CD4-positive, CD25-positive, alpha-beta regulatory T cell (primary cell): Measurements from ENCODE around the gene NUP214. TPM values are rescaled to one million over a fixed set of nuclear protein-coding genes. Genes with fewer than 3 reads are reported as not detected.
A peak's percentile ranks its signal among the peaks of the same experiment; 100 is the strongest.

ENCODE experiments used
- ATAC-seq, 2 donors: fragments of 150-1000 bp; cut with Tn5 transposase; one replicate each; pipeline ENCODE4 v1.10.0; 2021; ENCODE audit warnings: low read depth in 2 of 2, moderate number of reproducible peaks in 2 of 2, moderate library complexity in 1 of 2
- DNase-seq, 3 donors: peaks; one replicate each; pipeline versions ENCODE4 v3.0.0 to v3.0.0-alpha.2; 2012 to 2022; ENCODE audit warnings: mixed read lengths in 1 of 3
- H3K27ac ChIP-seq: one replicate; pipeline ENCODE4 v1.7.0; 2013; ENCODE audit warnings: mild to moderate bottlenecking, low read length; ENCODE audit not compliant: insufficient read depth, poor library complexity, severe bottlenecking
- H3K27me3 ChIP-seq: one replicate; pipeline ENCODE4 v1.7.0; 2013; ENCODE audit warnings: low read length; ENCODE audit not compliant: control insufficient read depth, insufficient read depth
- H3K36me3 ChIP-seq: one replicate; pipeline ENCODE4 v1.7.0; 2013; ENCODE audit warnings: mild to moderate bottlenecking, low read length, moderate library complexity; ENCODE audit not compliant: control insufficient read depth, insufficient read depth
- H3K4me1 ChIP-seq: 2 replicates; pipeline ENCODE4 v1.7.0; 2013; ENCODE audit warnings: mild to moderate bottlenecking, low read length; ENCODE audit not compliant: insufficient read depth, control insufficient read depth, poor library complexity, severe bottlenecking
- H3K4me3 ChIP-seq: one replicate; pipeline ENCODE4 v1.7.0; 2013; ENCODE audit warnings: low read depth, mild to moderate bottlenecking, low read length, moderate library complexity
- H3K9me3 ChIP-seq, 2 experiments: 1 replicate in 1 of 2; 2 replicates in 1 of 2; pipeline ENCODE4 v1.7.0; 2013; ENCODE audit warnings: low read length in 2 of 2, mild to moderate bottlenecking in 1 of 2, moderate library complexity in 1 of 2; ENCODE audit not compliant: control insufficient read depth in 2 of 2
- H3K27ac Mint-ChIP-seq, 3 donors: one replicate each; pipeline ENCODE4 v1.8.0; 2020 to 2022; ENCODE audit warnings: mild to moderate bottlenecking in 3 of 3, mixed read lengths in 3 of 3, moderate library complexity in 2 of 3
- H3K27me3 Mint-ChIP-seq: one replicate; pipeline ENCODE4 v1.8.0; 2022; ENCODE audit warnings: mild to moderate bottlenecking, mixed read lengths
- H3K36me3 Mint-ChIP-seq: one replicate; pipeline ENCODE4 v1.8.0; 2020; ENCODE audit warnings: mixed read lengths
- H3K4me1 Mint-ChIP-seq, 4 donors: one replicate each; pipeline ENCODE4 v1.8.0; 2020 to 2022; ENCODE audit warnings: mixed read lengths in 4 of 4, mild to moderate bottlenecking in 1 of 4
- H3K4me3 Mint-ChIP-seq, 4 donors: one replicate each; pipeline ENCODE4 v1.8.0; 2020 to 2022; ENCODE audit warnings: mild to moderate bottlenecking in 4 of 4, mixed read lengths in 4 of 4, moderate library complexity in 3 of 4
- H3K9me3 Mint-ChIP-seq, 7 donors: one replicate each; pipeline ENCODE4 v1.8.0; 2020 to 2022; ENCODE audit warnings: mixed read lengths in 7 of 7, mild to moderate bottlenecking in 3 of 7, moderate library complexity in 2 of 7
- polyA plus RNA-seq, 4 donors: library from polyadenylated mRNA; unstranded; fragments of 300-500 nt; fragmentation: Illumina TruSeq; gene quantifications; one replicate each; pipeline ENCODE4 v1.2.3, GENCODE V29; 2021
- total RNA-seq: library from RNA; stranded (reverse); gene quantifications from one replicate; pipeline ENCODE4 v1.2.3, GENCODE V29; 2022

The NUP214 gene
- total and polyA plus RNA-seq, 5 donors from 2014 or later: 9.8 to 124 (median 14.8) TPM

DNA sequence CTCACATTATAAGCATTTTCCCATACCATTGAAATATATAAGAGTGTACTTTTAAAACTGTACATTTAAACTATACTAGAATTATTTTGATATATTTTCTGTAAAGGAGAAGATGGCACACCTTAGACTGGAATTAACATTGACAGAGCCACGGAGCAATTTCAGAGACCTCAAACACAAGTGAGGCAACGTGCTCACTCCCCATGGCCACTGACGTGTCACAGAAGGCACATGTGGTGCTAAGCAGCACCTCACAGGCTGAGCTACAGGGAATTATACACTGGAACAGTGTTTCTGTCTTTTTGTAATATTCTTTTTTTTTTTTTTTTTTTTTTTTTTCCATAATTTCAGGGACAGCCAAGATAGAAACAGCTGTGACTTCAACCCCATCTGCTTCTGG lies 66.5 kb downstream of the NUP214 start:
- no peak for DNase-seq

GRCh38 chr9:131193051-131193450 lies 67.7 kb downstream of the NUP214 start:
- no peak overlapping the region for H3K4me3 Mint-ChIP-seq
- no peaks in the 10 kb centered on the region for H3K4me1 ChIP-seq
- H3K9me3 Mint-ChIP-seq: no peaks in the 10 kb centered on the region
- peaks cover 69% of the 10 kb centered on the region for H3K36me3 ChIP-seq
- H3K27ac ChIP-seq: peak overlapping the region; percentile 2
- no peaks in the 10 kb centered on the region for H3K27me3 Mint-ChIP-seq
- H3K4me1 Mint-ChIP-seq: peaks cover 0 to 14% (median 5%) of the 10 kb centered on the region in 4 donors
- peaks cover 52% of the 10 kb centered on the region for H3K36me3 Mint-ChIP-seq
- no peaks in the 10 kb centered on the region for H3K27me3 ChIP-seq
- DNase-seq (no peak), ATAC-seq (no peak)
- no peak overlapping the region for H3K4me3 ChIP-seq
- H3K27ac Mint-ChIP-seq: no peak overlapping the region
- H3K9me3 ChIP-seq: no peaks in the 10 kb centered on the region

More for the DNA sequence above, 66.5 kb downstream of the NUP214 start:
- H3K4me3 ChIP-seq: no peak overlapping the region
- no peak overlapping the region for H3K4me3 Mint-ChIP-seq
- peaks cover 0 to 11% (median 5%) of the 10 kb centered on the region in 4 donors for H3K4me1 Mint-ChIP-seq
- no peaks in the 10 kb centered on the region for H3K9me3 ChIP-seq
- H3K27ac Mint-ChIP-seq: no peak overlapping the region
- H3K27me3 Mint-ChIP-seq: no peaks in the 10 kb centered on the region
- H3K36me3 Mint-ChIP-seq: peaks cover 51% of the 10 kb centered on the region
- peaks cover 69% of the 10 kb centered on the region for H3K36me3 ChIP-seq
- H3K27ac ChIP-seq: no peak overlapping the region
- no peaks in the 10 kb centered on the region for H3K9me3 Mint-ChIP-seq
- H3K27me3 ChIP-seq: no peaks in the 10 kb centered on the region
- no peaks in the 10 kb centered on the region for H3K4me1 ChIP-seq
- no peak for ATAC-seq

DNA sequence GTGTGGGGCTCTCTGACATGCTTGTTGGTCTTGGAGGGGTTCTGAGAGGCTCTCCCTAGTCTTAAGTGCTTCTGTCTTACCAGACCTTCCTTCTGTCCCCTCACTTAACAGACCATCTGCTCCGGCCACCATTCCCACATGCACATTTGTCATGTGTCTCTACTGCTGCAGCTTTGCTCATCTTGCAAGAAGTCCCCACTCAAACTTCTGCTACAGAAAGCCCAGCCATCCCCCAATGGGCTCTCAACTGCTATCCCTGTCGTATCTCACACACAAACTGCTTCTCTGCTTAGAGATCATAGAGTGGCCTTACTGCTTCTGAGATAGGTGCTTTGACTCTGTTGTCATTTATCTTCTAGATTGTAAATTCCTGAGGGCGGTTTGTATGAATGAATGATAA lies 69.4 kb downstream of the NUP214 start:
- no peak overlapping the region for H3K4me3 ChIP-seq
- peaks cover 69% of the 10 kb centered on the region for H3K36me3 ChIP-seq
- DNase-seq (no peak), ATAC-seq (no peak)
- H3K36me3 Mint-ChIP-seq: peaks cover 50% of the 10 kb centered on the region
- peaks cover 0 to 14% (median 4%) of the 10 kb centered on the region in 4 donors for H3K4me1 Mint-ChIP-seq
- no peaks in the 10 kb centered on the region for H3K27me3 ChIP-seq
- peak overlapping the region in 1 of 3 donors; percentile 11 for H3K27ac Mint-ChIP-seq
- no peaks in the 10 kb centered on the region for H3K9me3 Mint-ChIP-seq
- H3K9me3 ChIP-seq: no peaks in the 10 kb centered on the region
- H3K27me3 Mint-ChIP-seq: no peaks in the 10 kb centered on the region
- H3K4me1 ChIP-seq: no peaks in the 10 kb centered on the region
- no peak overlapping the region for H3K4me3 Mint-ChIP-seq
- H3K27ac ChIP-seq: no peak overlapping the region

- H3K4me3 Mint-ChIP-seq: no peak overlapping the region
- Histone ChIP-seq H3K27ac (no peak overlapping the region), H3K36me3 (peaks cover 62% of the 10 kb centered on the region), H3K4me1 (no peaks in the 10 kb centered on the region), H3K4me3 (no peak overlapping the region), H3K27me3 (no peaks in the 10 kb centered on the region), H3K9me3 (no peaks in the 10 kb centered on the region)
- peak overlapping the region in 1 of 3 donors; percentile 12 for H3K27ac Mint-ChIP-seq
- peaks cover 52% of the 10 kb centered on the region for H3K36me3 Mint-ChIP-seq
- ATAC-seq (no peak), DNase-seq (no peak)
- H3K4me1 Mint-ChIP-seq: peaks cover 0 to 14% (median 4%) of the 10 kb centered on the region in 4 donors
- H3K9me3 Mint-ChIP-seq: no peaks in the 10 kb centered on the region
- H3K27me3 Mint-ChIP-seq: no peaks in the 10 kb centered on the region
These were observed 72.0 kb downstream of the NUP214 start for GRCh38 chr9:131197160-131197911.

- H3K4me1 Mint-ChIP-seq: peaks cover 0 to 14% (median 3%) of the 10 kb centered on the region in 4 donors
- H3K27me3 Mint-ChIP-seq: no peaks in the 10 kb centered on the region
- ATAC-seq (no peak), DNase-seq (no peak)
- Histone ChIP-seq H3K4me1 (no peaks in the 10 kb centered on the region), H3K27me3 (no peaks in the 10 kb centered on the region), H3K27ac (no peak overlapping the region), H3K9me3 (no peaks in the 10 kb centered on the region), H3K36me3 (peaks cover 60% of the 10 kb centered on the region), H3K4me3 (no peak overlapping the region)
- peak overlapping the region in 2 of 3 donors; percentile 12 to 51 for H3K27ac Mint-ChIP-seq
- H3K9me3 Mint-ChIP-seq: no peaks in the 10 kb centered on the region
- no peak overlapping the region for H3K4me3 Mint-ChIP-seq
- H3K36me3 Mint-ChIP-seq: peaks cover 50% of the 10 kb centered on the region
These were observed 72.8 kb downstream of the NUP214 start for GRCh38 chr9:131198041-131198715.

- Mint-ChIP-seq H3K9me3 (no peaks in the 10 kb centered on the region), H3K4me3 (no peak overlapping the region), H3K4me1 (peaks cover 2 to 14% (median 6%) of the 10 kb centered on the region in 4 donors), H3K27ac (peak overlapping the region in 1 of 3 donors; percentile 46), H3K36me3 (peaks cover 53% of the 10 kb centered on the region), H3K27me3 (no peaks in the 10 kb centered on the region)
- H3K27ac ChIP-seq: no peak overlapping the region
- H3K9me3 ChIP-seq: no peaks in the 10 kb centered on the region
- H3K27me3 ChIP-seq: no peaks in the 10 kb centered on the region
- peaks cover 63% of the 10 kb centered on the region for H3K36me3 ChIP-seq
- DNase-seq (no peak), ATAC-seq (no peak)
- H3K4me3 ChIP-seq: no peak overlapping the region
- no peaks in the 10 kb centered on the region for H3K4me1 ChIP-seq
These were observed 76.5 kb downstream of the NUP214 start for GRCh38 chr9:131201856-131202255.

DNA sequence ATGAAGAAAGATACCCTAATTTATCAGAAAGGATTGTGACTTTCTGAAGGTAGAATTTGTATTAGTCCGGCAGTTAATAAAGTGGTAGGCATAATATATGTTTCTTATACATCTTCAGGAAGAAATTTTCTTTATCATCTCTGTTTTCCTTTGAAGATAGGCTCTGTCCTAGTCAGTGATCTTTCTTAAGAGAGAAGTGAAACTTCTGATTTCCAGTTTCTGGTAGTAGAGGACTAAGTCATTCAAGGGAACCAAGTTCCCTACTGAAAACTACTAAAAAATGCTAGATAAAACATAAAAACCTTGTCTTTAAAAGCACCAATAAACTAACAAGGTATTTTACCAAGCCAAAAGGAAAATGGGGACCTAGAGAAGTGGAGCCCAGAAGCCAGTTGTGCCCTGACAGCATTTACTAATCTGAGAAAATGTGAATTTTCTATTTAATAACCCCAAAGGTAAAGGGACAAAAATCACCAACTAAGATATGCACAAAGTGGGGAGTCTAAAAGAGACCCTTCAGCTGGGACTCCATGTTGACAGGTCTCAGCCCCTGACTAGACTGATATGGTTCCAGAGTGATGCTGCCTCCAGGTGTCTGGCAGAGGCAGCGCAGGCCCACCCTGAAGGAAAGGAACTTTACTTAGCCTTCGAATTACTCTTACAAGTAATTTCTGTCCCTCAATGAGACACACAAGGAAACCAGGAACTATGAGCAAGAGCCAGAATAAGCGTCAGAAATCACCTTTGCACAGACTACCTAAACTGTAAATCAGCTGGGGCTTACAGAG lies 78.2 kb downstream of the NUP214 start:
- no peak for ATAC-seq
- Histone ChIP-seq H3K9me3 (no peaks in the 10 kb centered on the region), H3K4me1 (no peaks in the 10 kb centered on the region), H3K4me3 (no peak overlapping the region), H3K27ac (no peak overlapping the region), H3K36me3 (peaks cover 55% of the 10 kb centered on the region), H3K27me3 (no peaks in the 10 kb centered on the region)
- Mint-ChIP-seq H3K36me3 (peaks cover 55% of the 10 kb centered on the region), H3K27me3 (no peaks in the 10 kb centered on the region), H3K4me1 (peaks cover 2 to 10% (median 6%) of the 10 kb centered on the region in 4 donors), H3K4me3 (peak overlapping the region in 1 of 4 donors; percentile 15), H3K9me3 (no peaks in the 10 kb centered on the region), H3K27ac (peak overlapping the region in 2 of 3 donors; percentile 52 to 69)
- DNase-seq: no peak
